ENCODE results near the gene PLEKHG1. TPM values are rescaled to one million over a fixed set of nuclear protein-coding genes. Genes with fewer than 3 reads are reported as not detected.

PLEKHG1 gene
- total and polyA plus RNA-seq, 7 donors, result 1.3 to 10.6 (median 4.2) TPM

- intact Hi-C loops (cut with DNase I), result no loop called here
- 96 to 99% (median 98%) methylated on average over 1 of the region's 1 CpG for WGBS, 3 donors
- Histone ChIP-seq H3K27me3 (ENCODE audit: insufficient read depth in 3 of 3, low read length in 2 of 3) (no peaks in the 10 kb centered on the region), H3K4me1 (peaks cover 5% of the 10 kb centered on the region), H3K36me3 (ENCODE audit: insufficient read depth in 1 of 2, low read depth in 1 of 2) (no peaks in the 10 kb centered on the region), H3K27ac (no peak overlapping the region), H3K9me3 (no peaks in the 10 kb centered on the region), H3K4me3 (no peak overlapping the region)
- DNase-seq (no peak), ATAC-seq (no peak)
- TF ChIP-seq, protein P1, sequence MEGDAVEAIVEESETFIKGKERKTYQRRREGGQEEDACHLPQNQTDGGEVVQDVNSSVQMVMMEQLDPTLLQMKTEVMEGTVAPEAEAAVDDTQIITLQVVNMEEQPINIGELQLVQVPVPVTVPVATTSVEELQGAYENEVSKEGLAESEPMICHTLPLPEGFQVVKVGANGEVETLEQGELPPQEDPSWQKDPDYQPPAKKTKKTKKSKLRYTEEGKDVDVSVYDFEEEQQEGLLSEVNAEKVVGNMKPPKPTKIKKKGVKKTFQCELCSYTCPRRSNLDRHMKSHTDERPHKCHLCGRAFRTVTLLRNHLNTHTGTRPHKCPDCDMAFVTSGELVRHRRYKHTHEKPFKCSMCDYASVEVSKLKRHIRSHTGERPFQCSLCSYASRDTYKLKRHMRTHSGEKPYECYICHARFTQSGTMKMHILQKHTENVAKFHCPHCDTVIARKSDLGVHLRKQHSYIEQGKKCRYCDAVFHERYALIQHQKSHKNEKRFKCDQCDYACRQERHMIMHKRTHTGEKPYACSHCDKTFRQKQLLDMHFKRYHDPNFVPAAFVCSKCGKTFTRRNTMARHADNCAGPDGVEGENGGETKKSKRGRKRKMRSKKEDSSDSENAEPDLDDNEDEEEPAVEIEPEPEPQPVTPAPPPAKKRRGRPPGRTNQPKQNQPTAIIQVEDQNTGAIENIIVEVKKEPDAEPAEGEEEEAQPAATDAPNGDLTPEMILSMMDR (IDR thresholded peaks at IDR 0.05), result no peak
Observed at GRCh38 chr6:150638765-150639164, 39.1 kb downstream of the PLEKHG1 start.

DNA sequence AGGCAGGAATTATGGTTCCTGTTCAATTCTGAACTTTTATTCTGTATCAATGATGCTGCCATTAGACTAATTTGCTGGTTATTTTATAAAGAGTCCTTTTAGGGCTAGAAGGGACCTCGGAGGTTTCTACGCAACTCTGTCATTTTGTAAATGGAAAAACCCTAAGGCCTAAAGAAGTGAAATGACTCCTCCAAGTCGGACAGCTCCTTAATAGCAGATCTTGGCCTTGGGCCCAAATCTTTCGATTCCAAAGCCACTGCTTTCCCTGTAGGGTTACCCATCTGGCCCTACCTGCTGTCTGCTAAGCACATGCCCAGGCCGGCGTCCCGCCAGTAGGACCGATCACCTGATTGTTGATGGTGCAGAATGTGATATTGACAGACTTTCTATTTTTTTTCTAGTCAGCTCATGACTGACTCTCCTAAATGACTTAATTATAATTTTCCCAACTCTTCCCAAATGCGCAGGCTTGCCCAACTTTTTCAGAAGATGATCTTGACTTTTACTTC, 40.2 kb downstream of the PLEKHG1 start:
- Histone ChIP-seq H3K36me3 (ENCODE audit: insufficient read depth in 1 of 2, low read depth in 1 of 2) (no peaks in the 10 kb centered on the region), H3K4me3 (no peak overlapping the region), H3K27me3 (ENCODE audit: insufficient read depth in 3 of 3, low read length in 2 of 3) (no peaks in the 10 kb centered on the region), H3K4me1 (peaks cover 5% of the 10 kb centered on the region), H3K9me3 (no peaks in the 10 kb centered on the region), H3K27ac (no peak overlapping the region)
- intact Hi-C loops (cut with DNase I), result no loop called here
- TF ChIP-seq, protein P1 (IDR thresholded peaks at IDR 0.05), result no peak
- ATAC-seq, result no peak
- DNase-seq, result no peak
- WGBS, 3 donors, result 90 to 94% (median 92%) methylated on average over 9 of the region's 9 CpGs

- DNase-seq, result no peak
- H3K27ac ChIP-seq, result no peak overlapping the region
- TF ChIP-seq, protein P1 (IDR thresholded peaks at IDR 0.05), result no peak
- intact Hi-C loops (cut with DNase I), result no loop called here
- 85 to 91% (median 85%) methylated on average over 7 of the region's 7 CpGs for WGBS, 3 donors
- ATAC-seq, result no peak
- H3K4me1 ChIP-seq, result peaks cover 5% of the 10 kb centered on the region
- H3K27me3 ChIP-seq (ENCODE audit: insufficient read depth in 3 of 3, low read length in 2 of 3), result no peaks in the 10 kb centered on the region
- no peaks in the 10 kb centered on the region for H3K36me3 ChIP-seq (ENCODE audit: insufficient read depth in 1 of 2, low read depth in 1 of 2)
- peak overlapping the region; percentile 40 for H3K4me3 ChIP-seq
- H3K9me3 ChIP-seq, result no peaks in the 10 kb centered on the region
Observed at GRCh38 chr6:150640556-150641209, 41.0 kb downstream of the PLEKHG1 start.

GRCh38 chr6:150641398-150642139, 41.9 kb downstream of the PLEKHG1 start:
- TF ChIP-seq, protein P1 (IDR thresholded peaks at IDR 0.05), result no peak
- 9 to 22% (median 9%) methylated on average over 6 of the region's 6 CpGs for WGBS, 3 donors
- Histone ChIP-seq H3K4me1 (peaks cover 5% of the 10 kb centered on the region), H3K27ac (no peak overlapping the region), H3K9me3 (no peaks in the 10 kb centered on the region), H3K4me3 (peak overlapping the region; percentile 40), H3K36me3 (ENCODE audit: insufficient read depth in 1 of 2, low read depth in 1 of 2) (no peaks in the 10 kb centered on the region), H3K27me3 (ENCODE audit: insufficient read depth in 3 of 3, low read length in 2 of 3) (no peaks in the 10 kb centered on the region)
- intact Hi-C loops (cut with DNase I), result no loop called here
- DNase-seq (no peak), ATAC-seq (no peak)

Measured in psoas muscle (tissue), 8 donors.